Bronchial epithelial cell (primary cell): ENCODE measurements around the gene AP1S3. TPM values are rescaled to one million over a fixed set of nuclear protein-coding genes. Genes with fewer than 3 reads are reported as not detected.

Source experiments
- DNase-seq: peaks from one replicate; pipeline ENCODE4 v3.0.0-alpha.2; 2010; ENCODE audit warnings: low read depth
- FAIRE-seq: peaks from 2 replicates; lab custom pipeline; 2011; peaks lifted over from hg19 to GRCh38; lab: Jason Lieb, UNC
- H3K27me3 ChIP-seq: 2 replicates; pipeline ENCODE4 v1.5.1; 2011; ENCODE audit warnings: low read length; ENCODE audit not compliant: control insufficient read depth, insufficient read depth
- H3K36me3 ChIP-seq: 2 replicates; pipeline ENCODE4 v1.5.1; 2011; ENCODE audit warnings: low read length; ENCODE audit not compliant: control insufficient read depth, insufficient read depth
- H3K4me3 ChIP-seq: 2 replicates; pipeline ENCODE4 v1.5.1; 2011; ENCODE audit warnings: mild to moderate bottlenecking, low read depth, low read length, control low read depth
- total RNA-seq: library from RNA; depleted of rRNA; stranded (reverse); fragments of >200 nt; gene quantifications from 2 replicates; pipeline ENCODE4 v1.2.1, GENCODE V29; 2014
- TF ChIP-seq, protein P1 (sequence below): IDR thresholded peaks from 2 replicates; pipeline ENCODE4 v1.5.1; 2011; ENCODE audit warnings: mild to moderate bottlenecking, moderate library complexity, low read length, control low read depth, inconsistent platforms; ENCODE audit not compliant: insufficient read depth, severe bottlenecking

The AP1S3 gene
- total RNA-seq, 1 donor from 2014 or later, result 59.5 TPM

DNA sequence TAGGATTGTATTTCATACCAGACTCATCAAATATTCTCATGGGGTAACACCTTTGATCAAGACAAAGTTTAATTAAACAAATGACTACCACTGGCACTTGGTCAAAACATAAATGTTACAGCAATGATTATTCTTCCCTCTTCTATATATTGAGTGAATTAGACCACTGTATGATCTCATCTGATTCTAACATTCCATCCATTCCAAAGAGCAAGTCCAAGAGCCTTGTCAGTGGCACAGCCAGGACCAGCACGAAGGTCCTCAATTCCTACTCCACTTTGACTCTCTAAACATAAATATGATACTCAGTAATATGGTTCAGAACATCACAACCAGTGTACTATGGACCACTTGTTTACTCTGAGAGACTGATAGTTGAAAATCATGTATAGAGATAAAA lies 86.4 kb downstream of the AP1S3 start:
- H3K4me3 ChIP-seq, result no peak overlapping the region
- no peak for DNase-seq
- H3K27me3 ChIP-seq, result no peaks in the 10 kb centered on the region
- TF ChIP-seq, protein P1, sequence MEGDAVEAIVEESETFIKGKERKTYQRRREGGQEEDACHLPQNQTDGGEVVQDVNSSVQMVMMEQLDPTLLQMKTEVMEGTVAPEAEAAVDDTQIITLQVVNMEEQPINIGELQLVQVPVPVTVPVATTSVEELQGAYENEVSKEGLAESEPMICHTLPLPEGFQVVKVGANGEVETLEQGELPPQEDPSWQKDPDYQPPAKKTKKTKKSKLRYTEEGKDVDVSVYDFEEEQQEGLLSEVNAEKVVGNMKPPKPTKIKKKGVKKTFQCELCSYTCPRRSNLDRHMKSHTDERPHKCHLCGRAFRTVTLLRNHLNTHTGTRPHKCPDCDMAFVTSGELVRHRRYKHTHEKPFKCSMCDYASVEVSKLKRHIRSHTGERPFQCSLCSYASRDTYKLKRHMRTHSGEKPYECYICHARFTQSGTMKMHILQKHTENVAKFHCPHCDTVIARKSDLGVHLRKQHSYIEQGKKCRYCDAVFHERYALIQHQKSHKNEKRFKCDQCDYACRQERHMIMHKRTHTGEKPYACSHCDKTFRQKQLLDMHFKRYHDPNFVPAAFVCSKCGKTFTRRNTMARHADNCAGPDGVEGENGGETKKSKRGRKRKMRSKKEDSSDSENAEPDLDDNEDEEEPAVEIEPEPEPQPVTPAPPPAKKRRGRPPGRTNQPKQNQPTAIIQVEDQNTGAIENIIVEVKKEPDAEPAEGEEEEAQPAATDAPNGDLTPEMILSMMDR, result no peak
- no peak for FAIRE-seq
- no peaks in the 10 kb centered on the region for H3K36me3 ChIP-seq

DNA sequence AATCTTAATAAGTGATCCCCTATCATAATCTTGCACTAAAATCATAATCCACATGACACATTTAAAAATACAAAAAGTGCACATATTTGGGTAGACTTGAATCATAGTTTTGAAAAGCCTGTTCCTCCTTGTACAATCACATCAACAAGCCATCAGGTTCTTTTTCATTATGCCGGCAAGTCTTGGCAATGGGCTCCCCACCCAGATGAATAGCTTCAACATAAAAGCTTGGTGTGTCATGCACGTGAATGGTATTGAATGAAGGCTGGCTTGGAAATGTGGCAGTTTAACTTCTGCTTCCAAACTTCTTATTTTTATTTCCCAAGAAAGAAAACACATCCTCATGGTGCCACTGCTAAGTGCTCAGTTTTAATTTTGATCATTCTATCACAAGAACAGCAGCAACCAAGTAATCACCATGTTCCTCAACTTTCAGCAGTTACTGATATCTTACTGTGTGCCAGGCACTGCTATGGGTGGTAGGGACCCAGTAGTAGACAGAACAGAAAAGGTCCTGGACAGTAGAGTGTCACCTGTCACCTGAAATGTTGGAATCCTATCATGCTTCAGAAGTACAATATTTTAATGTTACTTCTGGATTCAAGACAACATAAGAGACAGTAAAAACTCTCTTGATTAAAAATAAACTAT lies 89.9 kb downstream of the AP1S3 start:
- no peak overlapping the region for H3K4me3 ChIP-seq
- H3K27me3 ChIP-seq, result no peaks in the 10 kb centered on the region
- FAIRE-seq (no peak), DNase-seq (peak; percentile 79)
- TF ChIP-seq, protein P1, result no peak
- H3K36me3 ChIP-seq, result no peaks in the 10 kb centered on the region

DNA sequence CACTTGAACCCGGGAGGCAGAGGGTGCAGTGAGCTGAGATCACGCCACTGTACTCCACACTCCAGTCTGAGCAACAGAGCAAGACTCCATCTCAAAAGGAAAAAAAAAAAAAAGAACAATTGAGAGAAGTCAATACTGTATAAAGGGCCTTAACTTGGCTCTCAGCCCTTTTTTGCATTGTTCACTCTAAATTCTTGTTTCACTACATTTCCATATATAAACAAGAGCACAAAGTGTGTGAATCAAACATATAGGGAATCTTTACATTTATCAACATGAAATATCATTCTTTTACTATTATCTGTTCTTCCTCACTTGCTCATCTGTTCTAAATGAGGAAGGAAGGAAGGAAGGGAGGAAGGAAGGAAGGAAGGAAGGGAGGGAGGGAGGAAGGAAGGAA lies 90.8 kb downstream of the AP1S3 start:
- TF ChIP-seq, protein P1, result no peak
- Histone ChIP-seq H3K27me3 (no peaks in the 10 kb centered on the region), H3K4me3 (no peak overlapping the region), H3K36me3 (no peaks in the 10 kb centered on the region)
- no peak for FAIRE-seq
- no peak for DNase-seq

DNA sequence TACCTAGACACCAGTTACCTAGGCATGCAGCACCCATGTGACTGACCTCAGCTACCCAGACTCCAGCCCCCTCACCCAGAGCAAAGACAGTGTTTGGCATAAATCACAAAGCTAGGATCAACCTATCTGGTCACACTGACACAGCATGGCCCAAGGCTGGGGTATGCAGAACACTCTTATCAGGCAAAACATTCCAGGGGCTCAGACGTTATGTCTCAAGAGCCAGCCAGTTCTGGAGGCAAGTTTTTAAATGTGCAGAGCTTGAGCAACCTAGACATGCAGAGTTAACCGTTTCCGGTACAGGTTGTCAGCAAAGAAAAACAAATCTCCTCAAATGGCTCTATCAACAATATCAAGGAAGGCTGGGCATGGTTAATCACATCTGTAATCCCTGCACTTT lies 92.8 kb downstream of the AP1S3 start:
- TF ChIP-seq, protein P1, result no peak
- no peak overlapping the region for H3K4me3 ChIP-seq
- FAIRE-seq (peak; percentile 55), DNase-seq (peak; percentile 21)
- H3K36me3 ChIP-seq, result no peaks in the 10 kb centered on the region
- H3K27me3 ChIP-seq, result no peaks in the 10 kb centered on the region

DNA sequence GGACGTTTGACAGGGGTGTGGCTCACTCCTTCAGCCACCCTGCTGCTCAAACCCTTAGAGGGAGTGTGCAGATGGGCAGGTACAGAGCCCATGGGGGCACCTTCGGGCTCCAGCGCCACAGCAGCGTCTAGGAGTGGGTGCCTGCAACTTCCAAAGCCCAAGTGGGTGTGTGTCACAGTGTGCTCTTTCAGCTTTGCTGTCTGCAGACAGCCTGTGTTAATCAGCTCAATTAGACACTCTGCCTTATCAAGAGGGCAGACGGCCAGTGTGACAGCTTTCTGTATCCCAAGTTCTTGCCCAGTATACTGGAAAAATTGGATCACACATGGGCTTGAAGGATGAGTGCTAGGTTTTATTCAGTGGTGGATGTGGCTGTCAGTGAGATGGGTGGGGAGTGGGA lies 96.7 kb downstream of the AP1S3 start:
- Histone ChIP-seq H3K36me3 (no peaks in the 10 kb centered on the region), H3K27me3 (no peaks in the 10 kb centered on the region), H3K4me3 (no peak overlapping the region)
- DNase-seq, result no peak
- FAIRE-seq, result no peak
- TF ChIP-seq, protein P1, result no peak

DNA sequence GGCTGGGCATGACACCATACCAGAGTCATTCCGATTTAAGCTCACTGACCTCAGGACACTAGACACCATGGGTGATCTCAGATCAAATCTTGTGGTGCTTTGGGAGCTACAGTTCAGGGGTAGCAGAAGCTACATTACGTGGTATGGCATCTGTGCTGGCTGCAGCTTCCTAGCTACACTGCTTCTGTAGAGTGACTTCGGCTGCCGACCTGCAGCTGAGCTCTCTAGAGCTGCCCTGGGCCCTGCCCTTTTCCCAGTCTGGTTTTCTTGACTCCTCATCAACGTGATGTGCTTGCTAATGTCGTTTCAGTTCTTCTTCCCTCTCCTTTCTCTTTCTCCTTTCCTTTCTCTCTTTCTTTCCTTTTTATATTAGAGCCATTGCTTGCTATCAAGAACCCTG lies 100.2 kb downstream of the AP1S3 start:
- Histone ChIP-seq H3K4me3 (no peak overlapping the region), H3K27me3 (no peaks in the 10 kb centered on the region), H3K36me3 (no peaks in the 10 kb centered on the region)
- DNase-seq (no peak), FAIRE-seq (no peak)
- TF ChIP-seq, protein P1, result no peak
